ENCODE results near the gene STARD3. TPM values are rescaled to one million over a fixed set of nuclear protein-coding genes. Genes with fewer than 3 reads are reported as not detected.

Gene STARD3
- total RNA-seq, 1 donor from 2014 or later, result 58.2 TPM

DNA sequence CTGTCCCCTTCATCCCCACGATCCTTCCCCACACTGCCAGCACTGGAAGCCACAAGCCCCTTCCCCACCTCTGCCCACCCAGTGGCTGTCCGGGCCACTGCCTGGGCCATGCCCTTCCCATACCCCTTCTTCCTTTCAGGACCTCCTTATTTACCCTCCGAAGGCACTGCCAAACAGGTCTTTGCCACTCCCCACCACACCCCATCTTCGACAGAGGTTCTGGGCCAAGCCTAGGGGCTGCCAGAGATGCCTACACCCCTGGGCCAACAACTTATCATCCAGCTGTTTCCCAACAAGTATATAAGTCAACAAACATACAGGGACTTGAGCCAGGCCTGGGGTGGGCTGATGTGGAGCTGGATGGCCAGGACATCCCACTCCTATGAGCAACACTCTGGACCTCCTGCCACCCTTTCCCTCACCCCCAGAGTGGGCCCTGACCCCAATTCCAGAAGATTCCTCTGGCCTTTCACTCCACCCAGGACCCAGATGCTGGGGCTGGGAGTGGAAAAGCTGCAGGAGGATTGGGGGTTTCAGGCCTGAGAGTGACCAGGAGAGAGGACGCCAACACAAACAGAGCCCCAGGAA is 11.7 kb upstream of the STARD3 start:
- Mint-ChIP-seq H3K4me3 (no peak overlapping the region), H3K9me3 (no peaks in the 10 kb centered on the region), H3K27me3 (peaks cover 26% of the 10 kb centered on the region), H3K27ac (no peak overlapping the region), H3K36me3 (ENCODE audit: low read depth) (no peaks in the 10 kb centered on the region), H3K4me1 (peaks cover 26% of the 10 kb centered on the region)
- intact Hi-C loops (cut with micrococcal nuclease), result loop anchor here (10.0 kb wide), 1 partner anchor 420 kb away; the partner anchor contains the start of gene RPL19
- ChIA-PET POLR2A (no interaction called here), CTCF (interaction anchor here (0.7 to 6.1 kb wide), 4 partner anchors 9 to 106 kb away, joined by 3 to 124 read pairs (median 30); no protein-coding TSS in a partner anchor)
- DNase-seq, result no peak
- ATAC-seq (ENCODE audit: low read depth), result no peak
- TF ChIP-seq, protein P1, sequence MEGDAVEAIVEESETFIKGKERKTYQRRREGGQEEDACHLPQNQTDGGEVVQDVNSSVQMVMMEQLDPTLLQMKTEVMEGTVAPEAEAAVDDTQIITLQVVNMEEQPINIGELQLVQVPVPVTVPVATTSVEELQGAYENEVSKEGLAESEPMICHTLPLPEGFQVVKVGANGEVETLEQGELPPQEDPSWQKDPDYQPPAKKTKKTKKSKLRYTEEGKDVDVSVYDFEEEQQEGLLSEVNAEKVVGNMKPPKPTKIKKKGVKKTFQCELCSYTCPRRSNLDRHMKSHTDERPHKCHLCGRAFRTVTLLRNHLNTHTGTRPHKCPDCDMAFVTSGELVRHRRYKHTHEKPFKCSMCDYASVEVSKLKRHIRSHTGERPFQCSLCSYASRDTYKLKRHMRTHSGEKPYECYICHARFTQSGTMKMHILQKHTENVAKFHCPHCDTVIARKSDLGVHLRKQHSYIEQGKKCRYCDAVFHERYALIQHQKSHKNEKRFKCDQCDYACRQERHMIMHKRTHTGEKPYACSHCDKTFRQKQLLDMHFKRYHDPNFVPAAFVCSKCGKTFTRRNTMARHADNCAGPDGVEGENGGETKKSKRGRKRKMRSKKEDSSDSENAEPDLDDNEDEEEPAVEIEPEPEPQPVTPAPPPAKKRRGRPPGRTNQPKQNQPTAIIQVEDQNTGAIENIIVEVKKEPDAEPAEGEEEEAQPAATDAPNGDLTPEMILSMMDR (IDR thresholded peaks at IDR 0.05), result no peak

DNA sequence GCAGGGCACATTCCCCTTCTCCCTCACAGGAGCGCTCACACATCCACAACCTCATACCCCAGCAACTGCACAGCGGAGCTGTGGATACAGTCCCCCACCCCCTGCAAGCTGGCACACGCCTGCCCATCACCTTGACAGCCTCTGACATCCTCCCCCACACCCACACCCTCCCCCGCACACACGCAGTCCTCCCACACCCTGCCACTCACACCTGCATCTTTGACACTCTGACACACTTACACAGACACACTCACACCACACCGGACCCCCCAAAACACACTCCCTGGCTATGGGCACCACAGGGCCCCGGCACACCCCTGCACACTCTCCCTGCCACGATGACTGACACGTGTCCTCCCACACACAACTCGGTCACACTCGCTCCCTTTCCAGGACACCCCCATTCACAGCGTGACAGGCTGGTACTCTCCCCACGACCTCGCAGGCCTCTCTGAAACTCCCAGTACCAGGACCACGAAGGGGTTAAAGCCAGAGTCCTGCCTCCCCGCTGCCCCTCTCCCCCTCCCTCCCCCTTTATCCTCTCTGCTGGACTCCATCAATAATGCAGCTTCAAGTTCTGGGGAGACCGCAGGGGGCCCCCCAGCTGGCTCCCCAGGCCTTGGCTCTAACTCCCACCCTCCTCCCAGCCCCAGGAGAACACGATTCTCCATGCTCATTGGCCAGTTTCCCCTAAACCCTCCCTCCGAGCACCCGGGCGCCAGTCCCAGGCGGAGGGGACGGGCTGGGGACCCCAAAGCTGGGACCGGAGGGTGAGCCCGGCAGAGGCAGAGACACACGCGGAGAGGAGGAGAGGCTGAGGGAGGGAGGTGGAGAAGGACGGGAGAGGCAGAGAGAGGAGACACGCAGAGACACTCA is 10.5 kb upstream of the STARD3 start, which contains the start of gene PPP1R1B:
Gene PPP1R1B (plus strand): TSS at position 782 of the 876 bp plus-strand sequence. CDS start 441 bp downstream, outside the sequence.
- H3K9me3 Mint-ChIP-seq, result no peaks in the 10 kb centered on the region
- POLR2A ChIA-PET, result interaction anchor here (0.6 kb wide), 1 partner anchor 394 kb away, joined by 3 read pairs; no protein-coding TSS in a partner anchor
- CTCF ChIA-PET, result interaction anchor here (5.9 kb wide), 1 partner anchor 7 kb away, joined by 56 read pairs; no protein-coding TSS in a partner anchor
- ATAC-seq (ENCODE audit: low read depth) (no peak), DNase-seq (no peak)
- peaks cover 33% of the 10 kb centered on the region for H3K27me3 Mint-ChIP-seq
- H3K36me3 Mint-ChIP-seq (ENCODE audit: low read depth), result no peaks in the 10 kb centered on the region
- TF ChIP-seq, protein P1 (IDR thresholded peaks at IDR 0.05), result no peak
- intact Hi-C loops (cut with micrococcal nuclease), result loop anchor here (10.0 kb wide), 1 partner anchor 422 kb away; the partner anchor contains the start of gene RPL19
- H3K4me3 Mint-ChIP-seq, result peak within 1 kb of the TSS; percentile 74
- peaks cover 26% of the 10 kb centered on the region for H3K4me1 Mint-ChIP-seq
- H3K27ac Mint-ChIP-seq, result no peak within 1 kb of the TSS

DNA sequence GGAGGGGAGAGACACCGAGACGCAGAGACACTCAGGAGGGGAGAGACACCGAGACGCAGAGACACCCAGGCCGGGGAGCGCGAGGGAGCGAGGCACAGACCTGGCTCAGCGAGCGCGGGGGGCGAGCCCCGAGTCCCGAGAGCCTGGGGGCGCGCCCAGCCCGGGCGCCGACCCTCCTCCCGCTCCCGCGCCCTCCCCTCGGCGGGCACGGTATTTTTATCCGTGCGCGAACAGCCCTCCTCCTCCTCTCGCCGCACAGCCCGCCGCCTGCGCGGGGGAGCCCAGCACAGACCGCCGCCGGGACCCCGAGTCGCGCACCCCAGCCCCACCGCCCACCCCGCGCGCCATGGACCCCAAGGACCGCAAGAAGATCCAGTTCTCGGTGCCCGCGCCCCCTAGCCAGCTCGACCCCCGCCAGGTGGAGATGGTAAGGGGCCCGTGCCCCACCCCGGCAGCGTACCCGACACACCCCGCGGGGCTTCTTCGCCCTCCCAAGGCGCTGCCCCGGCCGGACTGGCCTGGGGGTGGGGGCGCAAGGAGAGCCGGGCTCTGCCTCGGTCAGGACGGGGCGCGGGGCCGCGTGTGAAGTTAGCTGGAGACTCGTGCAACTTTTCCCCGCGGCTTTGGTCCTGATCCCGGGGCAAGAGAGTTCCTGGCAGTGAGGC is 9.8 kb upstream of the STARD3 start:
- DNase-seq (no peak), ATAC-seq (ENCODE audit: low read depth) (no peak)
- peak overlapping the region; percentile 74 for H3K4me3 Mint-ChIP-seq
- H3K27ac Mint-ChIP-seq, result no peak overlapping the region
- TF ChIP-seq, protein P1 (IDR thresholded peaks at IDR 0.05), result no peak
- CTCF ChIA-PET, result no interaction called here
- POLR2A ChIA-PET, result interaction anchor here (0.6 kb wide), 2 partner anchors 21 to 393 kb away, joined by 3 read pairs; no protein-coding TSS in a partner anchor
- intact Hi-C loops (cut with micrococcal nuclease), result loop anchor here (10.0 kb wide), 1 partner anchor 422 kb away; the partner anchor contains the start of gene RPL19
- peaks cover 21% of the 10 kb centered on the region for H3K4me1 Mint-ChIP-seq
- no peaks in the 10 kb centered on the region for H3K9me3 Mint-ChIP-seq
- no peaks in the 10 kb centered on the region for H3K36me3 Mint-ChIP-seq (ENCODE audit: low read depth)
- H3K27me3 Mint-ChIP-seq, result peaks cover 33% of the 10 kb centered on the region

DNA sequence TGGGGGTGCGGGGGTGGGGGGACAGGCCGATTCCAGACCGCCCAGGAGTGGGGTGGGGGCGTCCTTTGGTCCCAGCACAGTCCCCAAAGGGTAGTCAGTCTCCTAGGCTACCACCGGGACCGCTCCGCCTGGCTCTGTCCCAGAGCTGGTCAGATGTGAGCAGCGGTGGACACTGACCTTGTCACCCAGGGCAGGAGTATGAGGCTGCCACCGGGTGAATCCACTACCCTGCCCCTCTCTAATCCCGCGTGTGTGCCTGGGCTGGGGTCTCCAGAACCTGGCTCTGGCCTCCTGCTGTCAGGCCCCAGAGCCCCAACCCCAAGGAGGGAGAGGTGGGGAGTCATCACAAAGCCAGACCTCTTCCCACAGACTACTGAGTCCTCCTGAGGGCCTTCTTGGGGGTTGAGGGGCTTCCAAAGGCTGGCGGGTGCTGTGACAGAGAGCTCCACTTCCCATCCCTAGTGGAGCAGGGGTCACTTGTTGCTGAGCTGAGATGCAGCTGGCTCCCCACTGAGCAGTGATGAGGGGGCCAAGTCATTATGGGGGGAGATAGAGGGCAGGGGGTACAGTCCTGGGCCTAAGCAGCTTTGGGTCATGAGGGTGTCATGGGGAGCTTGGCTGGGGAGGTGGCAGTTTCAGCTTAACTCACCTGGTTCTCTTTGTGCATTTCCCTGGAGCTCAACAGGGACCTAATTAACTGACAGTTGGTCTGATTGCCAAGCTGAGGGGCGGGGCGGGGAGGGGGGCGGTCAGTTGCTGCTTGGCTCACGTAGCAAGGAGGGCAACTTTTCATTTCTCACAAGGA is 9.0 kb upstream of the STARD3 start:
- Mint-ChIP-seq H3K27ac (no peak overlapping the region), H3K4me1 (peaks cover 17% of the 10 kb centered on the region), H3K27me3 (peaks cover 33% of the 10 kb centered on the region), H3K4me3 (no peak overlapping the region), H3K9me3 (no peaks in the 10 kb centered on the region), H3K36me3 (ENCODE audit: low read depth) (no peaks in the 10 kb centered on the region)
- ChIA-PET CTCF (interaction anchor here (0.9 kb wide), 1 partner anchor 26 kb away, joined by 4 read pairs; no protein-coding TSS in a partner anchor), POLR2A (interaction anchor here (0.6 to 0.7 kb wide), 5 partner anchors 9 to 235 kb away, joined by 3 to 9 read pairs (median 4); no protein-coding TSS in a partner anchor)
- intact Hi-C loops (cut with micrococcal nuclease), result loop anchor here (10.0 kb wide), 1 partner anchor 423 kb away; the partner anchor contains the start of gene RPL19
- TF ChIP-seq, protein P1 (IDR thresholded peaks at IDR 0.05), result no peak
- DNase-seq (no peak), ATAC-seq (ENCODE audit: low read depth) (no peak)

Data from activated B cell treated with CpG ODN at 0.5 μM for 24 hours (primary cell).